GM21526 (cell line): ENCODE data around the gene NPC2.

Source experiments
- ATAC-seq: cut with Tn5 transposase; IDR thresholded peaks from one replicate; pipeline ENCODE4 v1.9.1; 2021; ENCODE audit warnings: moderate library complexity; ENCODE audit not compliant: unreplicated experiment, low FRiP score

The NPC2 gene

DNA sequence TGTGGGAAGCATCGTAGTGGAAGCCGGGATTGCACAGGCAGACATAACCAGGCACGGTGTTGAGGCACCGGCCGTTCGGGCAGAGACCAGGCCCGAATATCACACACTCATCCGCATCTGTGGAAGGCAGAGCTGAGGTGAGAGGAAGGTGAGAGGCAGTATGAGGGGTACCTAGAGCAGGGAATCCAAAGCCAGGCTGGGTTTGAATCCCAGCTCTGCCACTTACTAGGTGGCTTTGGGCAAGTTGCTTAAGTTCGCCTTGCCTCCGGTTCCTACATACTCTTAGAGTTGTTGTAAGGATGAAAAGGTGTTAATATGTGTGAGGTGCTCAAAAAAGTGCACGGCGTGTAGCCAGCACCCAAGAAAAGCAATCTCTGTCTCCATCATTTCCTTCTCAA, 10.8 kb upstream of the NPC2 start:
- no peak for ATAC-seq

DNA sequence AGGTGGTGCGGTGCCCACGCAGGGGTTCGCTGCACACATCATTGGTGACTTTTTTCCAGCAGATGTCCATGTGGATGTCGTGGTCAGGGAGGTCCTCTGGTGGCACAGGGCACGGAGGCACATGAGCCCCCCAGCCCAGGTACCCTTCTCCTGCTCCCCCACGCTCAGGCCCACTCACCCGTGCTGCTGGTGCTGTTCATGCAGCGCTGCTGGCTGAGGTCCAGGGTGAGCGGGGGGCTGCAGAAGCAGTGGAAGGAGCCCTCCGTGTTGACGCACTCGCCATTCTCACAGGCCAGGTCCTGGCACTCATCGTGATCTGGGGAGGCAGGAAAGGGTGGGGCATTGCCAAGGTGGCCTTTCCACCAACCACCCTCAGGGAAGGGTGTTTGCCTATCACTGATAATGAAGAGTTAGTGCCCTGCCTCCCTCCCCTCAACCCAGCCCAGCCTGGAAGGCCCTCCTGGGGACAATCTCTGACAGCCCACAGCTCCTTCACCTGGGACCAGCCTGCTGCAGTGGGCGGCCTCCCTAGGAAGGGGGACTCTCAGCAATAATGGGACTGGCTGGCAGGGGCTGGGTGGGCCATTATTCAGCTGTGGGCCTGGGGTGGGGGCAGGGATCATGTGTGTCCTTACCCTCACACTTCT, 10.3 kb upstream of the NPC2 start:
- no peak for ATAC-seq

DNA sequence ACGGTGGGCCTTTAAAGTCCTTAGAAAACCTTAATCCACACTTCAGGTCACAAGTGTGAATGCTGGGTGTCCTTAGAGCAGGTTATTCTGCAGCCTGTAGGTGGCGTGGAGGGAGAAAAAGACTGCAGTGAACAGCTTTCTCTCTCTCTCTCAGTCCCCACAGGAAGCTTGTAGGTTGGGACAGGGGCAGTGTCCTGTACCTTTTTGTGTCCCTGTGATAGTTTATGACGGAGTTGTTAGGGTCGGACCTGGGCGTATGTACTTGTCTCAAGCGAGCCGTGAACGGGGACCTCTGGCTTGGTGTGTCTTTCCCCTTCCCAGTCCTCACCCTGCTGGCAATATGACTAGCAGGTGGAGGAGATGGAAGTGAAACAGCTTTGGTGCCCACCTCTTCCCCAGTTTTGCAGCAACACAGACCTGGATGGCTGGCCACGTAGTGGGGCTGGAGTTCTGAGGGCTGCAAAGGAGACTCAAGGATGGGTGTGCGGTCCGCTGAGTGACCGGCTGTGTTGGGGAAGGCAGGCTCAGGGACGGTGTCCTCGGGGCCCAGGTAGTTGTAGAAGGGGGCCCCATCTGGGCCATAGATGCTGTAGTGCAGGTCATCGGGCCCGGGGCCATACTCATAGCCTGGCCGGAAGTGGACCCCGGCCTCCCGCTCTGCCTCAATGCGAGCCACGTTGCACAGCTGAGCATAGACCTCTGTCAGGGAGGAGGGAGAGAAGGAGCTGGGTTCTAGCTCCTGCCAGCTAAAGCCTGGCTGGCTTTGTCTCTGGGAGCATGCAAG, 9.3 kb upstream of the NPC2 start:
- ATAC-seq: no peak

DNA sequence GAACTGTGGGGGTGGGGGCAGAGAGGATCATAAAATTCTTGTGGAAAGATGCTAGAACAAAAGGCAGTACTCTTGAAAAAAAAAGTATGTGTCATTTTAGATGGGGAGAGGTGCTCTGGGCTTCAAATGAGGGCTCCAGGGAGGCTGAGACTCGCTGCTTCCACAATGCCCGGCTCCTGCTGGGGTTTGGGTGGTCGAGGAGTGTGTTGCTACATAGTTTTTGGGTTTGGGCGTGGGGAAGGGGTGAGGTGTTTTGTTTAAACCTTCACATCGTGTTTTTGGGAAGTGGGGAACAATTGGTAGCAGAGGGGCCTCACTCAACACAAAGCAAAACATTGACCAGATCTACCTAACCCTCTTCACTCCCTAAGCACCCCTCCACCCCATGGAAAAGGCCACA, 8.6 kb upstream of the NPC2 start:
- ATAC-seq: no peak

DNA sequence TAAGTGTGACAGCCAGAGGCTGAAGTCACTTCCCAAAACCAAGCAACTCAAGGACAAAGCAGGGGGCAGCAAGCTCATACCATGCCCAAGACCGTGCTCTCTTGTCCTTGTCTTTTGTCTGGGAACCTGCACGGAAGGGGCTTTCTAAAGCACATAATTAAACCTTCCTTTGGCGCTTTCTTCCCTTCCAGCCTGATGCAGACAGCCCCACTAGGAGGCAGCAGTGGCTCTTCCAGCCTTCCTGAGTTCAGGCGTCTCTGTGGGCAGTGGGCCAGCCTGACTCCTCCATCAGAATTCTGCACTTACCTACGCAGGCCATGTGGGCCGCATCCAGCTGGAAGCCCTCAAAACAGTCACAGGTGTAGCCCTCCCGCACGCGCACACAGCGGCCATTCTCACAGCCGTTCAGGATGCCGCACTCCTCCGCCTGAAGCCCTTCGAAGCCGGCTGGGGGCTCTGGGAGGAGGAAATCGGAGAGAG, 8.1 kb upstream of the NPC2 start:
- no peak for ATAC-seq

DNA sequence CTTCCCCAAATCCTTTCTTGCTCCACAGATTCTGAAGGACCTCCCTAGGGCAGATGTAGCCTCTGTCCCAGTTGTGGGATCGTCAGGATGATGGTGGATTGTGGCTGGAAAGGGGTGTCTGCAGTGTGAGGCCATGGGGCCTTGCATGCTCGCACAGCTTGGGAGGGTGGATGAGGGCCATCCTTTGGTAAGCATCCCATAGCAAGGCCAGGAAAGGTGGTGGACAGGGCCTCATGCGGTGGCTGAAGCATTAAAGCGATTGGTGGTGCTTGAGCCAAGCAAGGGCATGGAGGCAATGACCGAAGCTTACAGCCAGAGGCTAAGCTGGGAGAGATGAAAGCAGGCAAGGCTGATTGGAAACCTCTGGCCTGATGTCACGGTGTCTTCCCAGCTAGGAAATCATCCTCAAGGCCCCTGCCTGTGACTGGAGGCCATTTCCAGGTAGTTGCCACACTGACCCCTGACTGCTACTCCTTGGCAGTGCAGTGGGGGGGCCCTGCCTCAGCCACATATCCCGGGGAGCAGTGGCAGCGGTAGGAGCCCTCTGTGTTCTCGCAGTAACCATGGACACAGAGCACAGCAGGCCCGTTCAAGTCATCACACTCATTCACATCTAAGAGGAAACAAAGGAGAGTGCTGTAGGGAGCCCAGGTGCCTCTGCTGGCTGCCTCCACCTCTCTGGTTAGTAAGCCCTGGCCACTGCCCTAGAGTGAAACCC, 7.5 kb upstream of the NPC2 start:
- no peak for ATAC-seq

DNA sequence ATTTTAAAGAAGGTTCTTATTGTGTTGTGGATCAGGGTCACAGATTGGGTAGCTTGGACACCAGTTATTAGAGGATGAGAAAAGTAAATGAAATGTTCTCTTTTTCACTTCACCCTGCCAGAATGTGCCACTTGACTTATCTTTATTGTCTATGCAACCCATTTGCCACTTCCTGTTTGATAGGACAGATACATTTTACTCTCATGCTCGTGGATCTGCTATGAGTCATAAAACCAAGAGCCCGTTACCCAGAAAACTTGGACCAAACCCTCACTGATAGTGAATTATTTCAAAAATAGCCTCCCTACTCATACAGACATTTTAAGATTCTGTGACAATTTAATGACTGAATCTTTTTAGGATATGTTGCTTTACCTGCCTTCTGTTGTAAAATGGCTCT, 2.3 kb upstream of the NPC2 start:
- ATAC-seq: no peak

DNA sequence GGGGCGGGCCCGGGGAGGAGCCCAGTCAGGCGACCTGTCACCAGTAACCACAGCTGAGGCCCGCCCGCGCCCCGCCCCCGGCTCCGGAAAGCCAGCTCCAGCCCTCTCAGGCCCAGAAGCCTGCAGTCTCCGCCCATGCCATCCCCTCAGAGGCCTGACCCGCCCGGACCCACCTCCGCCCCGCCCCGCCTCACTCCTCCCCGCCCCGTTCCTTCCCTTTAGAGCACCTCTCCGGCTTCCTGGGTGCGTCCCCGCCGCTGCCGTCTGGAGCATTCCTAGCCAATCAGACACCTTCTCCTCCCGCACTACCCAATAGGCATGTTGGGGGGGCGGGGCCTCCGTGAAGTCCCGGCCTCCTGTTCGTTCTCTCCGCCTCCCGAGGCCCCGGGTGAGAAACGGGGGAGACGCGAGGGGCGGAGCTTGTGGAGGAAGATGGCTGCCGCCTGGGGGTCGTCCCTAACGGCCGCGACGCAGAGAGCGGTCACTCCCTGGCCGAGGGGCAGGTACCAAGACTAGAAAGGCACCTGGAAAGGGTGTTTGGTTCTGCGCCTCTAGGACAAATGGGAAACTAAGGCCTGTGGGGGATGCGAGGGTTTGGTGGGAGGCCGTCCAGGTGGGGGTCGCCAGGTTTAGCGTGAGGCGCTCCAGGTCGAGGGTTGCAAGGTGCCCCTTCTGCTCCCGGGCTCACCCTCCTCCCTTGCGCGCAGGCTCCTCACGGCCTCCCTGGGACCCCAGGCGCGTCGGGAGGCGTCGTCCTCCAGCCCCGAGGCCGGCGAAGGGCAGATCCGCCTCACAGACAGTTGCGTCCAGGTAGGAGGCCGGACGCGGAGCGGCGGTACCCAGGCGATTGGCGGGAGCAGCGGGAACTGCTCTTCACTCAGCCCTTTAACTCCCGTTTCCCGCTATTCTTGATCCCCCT, 497 bp upstream of the NPC2 start, which contains the start of gene ISCA2:
Gene ISCA2, plus strand, starts transcription at position 423 of the 919 bp plus-strand sequence. Its CDS starts 10 bp downstream, at position 433.
- peak; percentile 84 for ATAC-seq

DNA sequence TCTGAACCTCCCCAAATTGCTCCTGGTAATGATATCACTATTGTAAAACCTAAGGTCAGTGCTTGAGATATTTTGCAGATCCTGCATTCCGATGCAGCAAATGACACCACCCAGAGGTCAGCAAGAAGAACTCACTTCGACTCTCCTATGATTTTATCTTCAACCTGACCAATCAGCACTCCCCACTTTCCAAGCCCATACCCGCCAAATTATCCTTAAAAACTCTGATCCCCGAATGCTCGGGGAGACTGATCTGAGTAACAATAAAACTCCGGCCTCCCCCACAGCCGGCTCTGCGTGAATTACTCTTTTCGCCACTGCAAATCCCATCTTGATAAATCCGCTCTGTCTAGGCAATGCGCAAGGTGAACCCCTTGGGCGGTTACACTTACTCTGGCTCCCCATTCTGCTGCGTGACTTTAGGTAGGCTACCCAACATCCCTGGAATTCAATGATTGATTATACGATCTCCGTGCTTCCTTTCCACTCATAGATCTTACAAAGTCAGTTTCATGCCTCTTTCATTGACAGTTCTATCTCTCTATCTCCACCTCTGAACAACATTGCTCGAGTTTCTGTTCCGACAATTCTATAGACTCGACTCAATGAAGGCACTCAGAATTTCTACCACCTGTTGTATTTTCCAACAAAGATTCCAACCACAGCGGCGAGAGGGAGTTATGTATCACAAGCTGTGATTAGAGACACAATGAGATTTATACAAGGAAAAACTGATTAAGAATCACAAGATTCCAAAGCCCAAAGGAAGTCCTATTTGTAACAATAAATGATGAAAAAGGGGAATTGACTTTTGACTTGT, 939 bp downstream of the NPC2 start:
- ATAC-seq: no peak

DNA sequence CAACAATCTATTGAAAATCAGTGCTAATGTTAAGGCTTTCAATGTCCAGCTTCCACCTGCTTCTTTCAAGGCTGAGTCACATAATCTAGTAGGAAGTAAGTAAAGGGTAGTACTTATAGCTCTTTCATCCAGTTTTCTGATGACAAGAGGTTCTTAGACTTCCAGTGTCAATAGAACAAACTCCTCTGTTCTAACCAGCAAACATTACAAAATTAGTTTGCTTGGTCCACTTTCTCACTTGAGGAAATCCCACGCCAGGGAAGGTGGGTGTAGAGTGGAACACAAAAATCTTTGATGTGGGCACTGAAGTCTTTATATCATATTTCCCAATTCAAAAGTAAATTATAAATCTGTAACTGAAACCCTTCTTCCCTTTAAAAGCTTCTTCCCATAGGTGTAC, 2.6 kb downstream of the NPC2 start:
- no peak for ATAC-seq

DNA sequence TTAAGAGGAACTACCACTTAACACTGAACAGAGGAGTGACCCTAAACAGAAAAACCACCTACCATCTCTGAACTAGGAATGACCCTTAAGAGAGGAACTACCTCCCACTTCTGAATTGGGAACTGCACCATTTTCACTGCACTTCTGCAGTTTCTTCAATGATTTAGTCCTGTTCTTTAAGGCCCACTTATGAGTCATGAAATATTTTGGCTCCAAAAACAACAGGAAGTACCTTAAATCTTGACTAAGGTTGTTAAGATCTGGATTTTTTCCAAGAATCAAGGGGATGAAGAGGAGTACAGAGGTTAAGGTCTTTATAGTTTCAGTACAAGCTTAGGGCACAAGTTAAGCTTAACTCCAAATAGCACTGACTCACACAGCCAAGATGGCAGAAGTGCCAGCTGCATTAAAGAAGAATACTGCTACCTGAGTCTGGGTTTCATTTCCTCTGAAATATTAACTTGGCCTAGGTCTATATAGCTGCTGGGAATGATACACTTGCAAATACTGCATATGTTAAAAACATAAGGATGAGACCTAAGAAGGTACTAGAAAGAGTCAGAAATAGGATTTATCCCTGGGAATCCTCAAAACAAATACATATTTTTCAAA, 4.2 kb downstream of the NPC2 start:
- ATAC-seq: no peak

DNA sequence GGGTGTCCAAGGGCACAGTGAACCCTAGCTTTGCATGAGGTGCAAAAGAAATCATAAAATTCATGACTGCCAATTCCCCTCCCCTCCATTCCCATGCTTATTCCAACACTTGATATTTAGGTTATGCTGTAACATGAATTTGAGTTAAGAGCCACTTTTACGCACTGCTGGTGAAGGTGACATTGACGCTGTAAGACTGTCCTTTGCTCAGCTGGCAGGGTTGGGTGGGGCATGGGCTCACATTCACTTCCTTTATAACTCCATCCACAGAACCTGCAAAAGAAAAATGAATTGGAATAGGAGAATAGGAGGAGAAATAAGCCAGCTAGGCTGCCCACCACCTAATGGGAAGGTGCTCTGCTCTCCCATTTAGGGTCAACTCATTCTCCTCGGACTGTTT, 6.9 kb downstream of the NPC2 start:
- no peak for ATAC-seq

DNA sequence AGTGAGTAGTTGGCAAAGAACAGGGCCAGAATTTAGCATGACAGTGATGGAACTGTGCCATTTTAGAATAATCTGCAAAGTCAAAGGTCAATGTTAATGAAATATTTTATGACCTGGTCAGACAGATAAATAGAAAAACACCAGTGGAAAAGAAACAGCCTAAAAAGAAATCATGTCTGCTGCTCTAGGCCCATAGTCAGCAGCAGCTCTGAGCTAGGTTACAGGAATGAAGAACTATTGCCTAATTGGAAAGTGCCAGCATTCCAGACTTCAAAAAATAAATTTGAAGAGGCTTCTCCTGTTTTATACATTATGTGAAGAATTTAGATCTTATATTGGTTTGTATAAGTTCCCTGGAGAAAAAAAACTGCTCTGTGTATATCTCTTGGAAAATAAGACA, 9.8 kb downstream of the NPC2 start:
- no peak for ATAC-seq

DNA sequence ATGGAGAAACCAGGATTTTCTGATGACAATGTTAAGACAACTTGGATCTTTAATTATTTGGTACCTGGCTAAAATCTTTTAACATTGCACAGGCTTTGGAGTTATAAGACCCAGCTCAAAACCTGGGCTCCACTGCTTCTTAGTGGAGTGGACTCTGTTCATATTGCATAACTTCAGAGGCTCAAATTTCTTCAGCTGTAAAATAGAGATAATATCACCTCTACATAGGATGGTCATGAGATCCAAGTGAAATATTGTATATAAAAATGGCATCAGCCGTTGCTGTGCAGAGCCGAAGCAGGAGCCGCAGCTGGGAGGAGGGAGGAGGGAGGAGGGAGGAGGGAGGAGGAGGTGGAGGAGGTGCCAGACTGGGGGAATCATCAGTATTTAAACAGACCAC, 10.5 kb downstream of the NPC2 start:
- no peak for ATAC-seq

DNA sequence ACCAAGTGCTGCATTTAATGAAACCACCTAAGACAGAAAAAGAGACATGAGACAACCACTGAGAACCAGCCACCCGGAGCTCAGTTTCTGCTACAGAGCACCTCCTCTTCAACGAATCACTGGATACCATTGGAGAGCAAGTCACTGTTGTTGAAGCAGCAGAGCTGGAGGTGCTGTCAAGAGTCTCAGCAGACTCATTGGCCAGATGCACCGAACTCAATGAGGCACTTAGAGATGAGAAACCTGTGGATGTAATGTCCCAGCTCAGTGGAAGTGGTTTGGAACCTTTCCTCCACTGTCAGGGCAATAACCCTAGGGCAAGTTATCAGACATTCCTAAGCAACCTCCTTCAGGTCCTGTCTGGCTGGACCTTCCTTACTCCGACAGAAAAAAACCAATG, 13.1 kb downstream of the NPC2 start:
- no peak for ATAC-seq

DNA sequence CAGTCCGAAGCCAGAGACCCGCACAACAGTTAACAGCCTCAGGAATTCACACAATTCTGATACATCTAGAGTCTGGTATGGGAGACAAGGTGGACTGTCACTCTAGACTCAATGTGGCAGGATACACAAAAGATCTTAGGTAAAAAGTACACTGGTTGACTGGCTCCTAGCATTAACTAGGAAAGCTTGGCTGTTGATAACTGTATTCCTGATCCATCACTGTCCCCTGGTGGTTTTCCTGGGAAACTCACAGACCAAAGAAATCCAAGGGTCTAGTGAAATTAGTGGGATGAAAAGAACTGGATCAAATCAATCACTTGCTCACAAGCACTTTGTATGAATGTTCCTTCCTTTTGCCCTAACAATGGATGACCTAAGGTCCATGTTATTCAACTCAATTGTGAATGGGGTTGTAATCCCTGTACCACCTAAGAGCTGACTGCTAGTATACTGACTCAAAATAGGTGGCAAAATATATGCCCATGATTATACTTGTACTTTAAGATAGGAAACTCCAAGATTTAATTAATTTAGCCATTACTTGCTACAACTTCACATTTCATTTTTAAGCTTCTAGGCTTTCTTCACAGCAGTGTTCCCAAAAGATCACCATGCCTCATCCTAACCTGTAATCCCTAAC, 14.0 kb downstream of the NPC2 start:
- ATAC-seq: no peak

DNA sequence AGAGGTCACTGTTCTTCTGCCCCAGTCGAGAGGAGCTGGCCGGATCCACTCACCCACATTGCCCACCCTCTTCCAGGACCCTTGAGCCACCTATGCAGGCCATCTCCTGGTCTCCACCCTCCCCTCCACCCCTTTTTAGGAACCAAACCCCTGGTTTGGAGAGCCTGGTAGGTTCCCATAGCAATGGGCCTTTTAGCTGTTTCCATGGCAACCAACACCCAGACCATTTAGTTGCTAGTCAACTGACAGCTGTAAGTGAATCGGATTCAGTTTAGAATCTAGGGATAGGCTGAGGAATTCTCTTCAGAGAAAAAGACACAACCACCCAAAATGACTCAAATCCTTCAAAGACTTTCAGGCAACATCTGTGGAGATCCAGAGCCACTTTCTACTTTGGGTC, 16.5 kb downstream of the NPC2 start:
- ATAC-seq: no peak

DNA sequence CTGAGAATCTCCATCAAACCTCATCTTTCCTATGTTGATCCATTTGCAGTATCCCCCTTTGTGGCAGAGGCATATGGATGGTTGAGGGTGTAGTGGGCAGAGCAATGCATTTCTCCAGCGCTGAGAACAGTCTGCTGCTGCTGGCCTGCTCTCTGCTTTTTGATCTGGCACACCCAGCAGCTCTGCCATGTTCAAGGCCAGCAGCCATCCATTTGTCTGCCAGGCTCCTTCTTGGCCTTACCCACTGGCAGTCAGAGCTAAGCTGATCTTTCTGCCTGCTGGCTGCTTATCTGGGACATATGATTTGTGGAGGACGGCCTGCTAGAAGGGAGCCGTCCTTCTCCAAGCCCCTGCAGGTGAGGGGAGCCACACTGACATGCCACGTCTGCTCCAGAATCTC, 17.0 kb downstream of the NPC2 start:
- no peak for ATAC-seq

DNA sequence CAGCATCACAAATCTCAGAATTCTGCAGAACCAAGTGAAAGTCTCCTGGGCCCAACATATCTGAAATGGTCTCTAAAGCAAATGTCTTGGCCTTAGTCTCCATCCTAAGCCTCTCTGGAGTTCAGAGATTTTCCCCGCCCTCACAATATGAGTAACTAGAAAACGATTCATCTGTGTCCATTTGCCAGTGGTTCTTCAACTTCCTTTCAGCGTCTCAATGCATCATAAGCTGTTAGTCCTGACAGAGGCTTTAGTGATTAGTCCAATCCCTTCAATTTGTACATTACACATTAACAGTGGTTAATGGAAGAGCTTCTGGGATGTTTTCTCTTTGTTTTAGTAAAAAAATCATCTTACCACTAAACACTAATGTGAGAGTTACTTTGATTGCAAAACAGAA, 17.4 kb downstream of the NPC2 start:
- ATAC-seq: no peak
